ENCODE data around the gene GPR107. TPM values are rescaled to one million over a fixed set of nuclear protein-coding genes. Genes with fewer than 3 reads are reported as not detected.

The GPR107 gene
- total RNA-seq, 4 donors from 2014 or later = 24.2 to 38.4 (median 30.4) TPM

DNA sequence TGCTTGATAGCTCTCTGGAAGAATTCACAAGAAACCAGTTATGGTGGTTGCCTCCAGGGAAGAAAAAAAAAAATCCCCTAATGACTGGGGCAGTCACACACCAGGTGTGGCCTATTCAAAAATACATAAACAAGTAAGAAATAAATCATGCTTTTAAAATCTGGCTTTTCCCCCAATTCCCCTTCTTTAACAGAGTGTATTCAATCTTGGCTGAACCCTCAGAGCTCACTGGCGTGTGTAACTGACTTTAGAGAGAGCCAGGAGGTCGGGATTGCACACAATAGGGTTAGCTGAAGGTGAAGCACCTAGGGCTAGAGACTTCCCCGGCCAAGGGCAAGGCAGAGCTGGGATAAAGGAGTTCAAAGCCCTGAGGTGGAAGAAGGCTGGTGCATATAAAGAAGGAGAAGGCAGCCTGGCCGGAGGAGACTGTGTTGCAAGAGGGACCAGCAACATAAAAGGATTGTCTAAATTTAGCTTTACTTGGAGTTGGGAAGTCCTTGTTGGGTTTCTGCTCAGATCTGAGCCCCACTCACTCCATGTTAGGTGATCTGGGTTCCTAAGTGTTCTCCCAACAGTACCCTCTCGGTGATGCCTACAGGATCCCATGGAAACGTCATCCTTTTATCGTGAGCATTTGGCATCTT is 30.4 kb upstream of the GPR107 start:
- WGBS, 2 donors (ENCODE audit: low coverage in 1 of 2) = 3 to 38% methylated on average over 4 to 7 of the region's 7 CpGs
- peak overlapping the region in 1 of 2 donors; percentile 15 for H3K4me3 ChIP-seq
- H3K27ac ChIP-seq = peak overlapping the region; percentile 75 to 99 (median 97)
- H3K9me3 ChIP-seq = no peaks in the 10 kb centered on the region
- no peaks in the 10 kb centered on the region for H3K36me3 ChIP-seq
- peak; percentile 76 for ATAC-seq
- no peak for TF ChIP-seq EP300 (IDR thresholded peaks at IDR 0.05)
- TF ChIP-seq CTCF (IDR thresholded peaks at IDR 0.05) = peak in 1 of 4 experiments; percentile 7
- no peak for TF ChIP-seq POLR2A (IDR thresholded peaks at IDR 0.05)
- TF ChIP-seq POLR2AphosphoS5 (IDR thresholded peaks at IDR 0.05) = peak; percentile 3
- peaks cover 17 to 99% (median 20%) of the 10 kb centered on the region in 3 donors for H3K4me1 ChIP-seq
- H3K27me3 ChIP-seq = no peaks in the 10 kb centered on the region

- no peak for ATAC-seq
- Histone ChIP-seq H3K9me3 (no peaks in the 10 kb centered on the region), H3K27ac (peak overlapping the region; percentile 75 to 99 (median 97)), H3K4me3 (no peak overlapping the region), H3K27me3 (no peaks in the 10 kb centered on the region), H3K36me3 (no peaks in the 10 kb centered on the region), H3K4me1 (peaks cover 17 to 99% (median 20%) of the 10 kb centered on the region in 3 donors)
- TF ChIP-seq CTCF (IDR thresholded peaks at IDR 0.05) (no peak), POLR2AphosphoS5 (IDR thresholded peaks at IDR 0.05) (no peak), EP300 (IDR thresholded peaks at IDR 0.05) (no peak), POLR2A (IDR thresholded peaks at IDR 0.05) (no peak)
- 75 to 94% methylated on average over 2 to 3 of the region's 3 CpGs for WGBS, 2 donors (ENCODE audit: low coverage in 1 of 2)
Measured at GRCh38 chr9:130023994-130024596, 29.6 kb upstream of the GPR107 start.

DNA sequence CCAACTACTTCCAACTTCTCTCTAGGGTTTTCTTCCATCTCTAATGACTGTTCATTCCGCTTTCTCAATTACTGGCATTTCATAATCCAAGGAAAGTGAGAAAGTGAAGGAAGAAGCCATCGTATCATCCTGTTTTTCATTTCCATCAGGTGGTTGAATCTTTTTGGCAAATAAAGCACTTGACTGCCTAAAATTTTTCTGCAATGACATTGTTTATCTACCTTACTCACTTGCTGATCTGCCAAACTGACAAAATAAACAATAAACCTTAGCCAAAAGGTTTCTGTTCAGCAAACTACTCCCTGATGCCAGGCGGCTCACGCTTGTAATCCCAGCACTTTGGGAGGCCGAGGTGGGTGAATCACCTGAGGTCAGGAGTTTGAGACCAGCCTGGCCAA is 29.1 kb upstream of the GPR107 start:
- Histone ChIP-seq H3K4me1 (peaks cover 17 to 100% (median 25%) of the 10 kb centered on the region in 3 donors), H3K4me3 (no peak overlapping the region), H3K9me3 (no peaks in the 10 kb centered on the region), H3K36me3 (no peaks in the 10 kb centered on the region), H3K27me3 (no peaks in the 10 kb centered on the region), H3K27ac (peak overlapping the region; percentile 75 to 99 (median 97))
- TF ChIP-seq POLR2AphosphoS5 (IDR thresholded peaks at IDR 0.05) = peak; percentile 56
- TF ChIP-seq EP300 (IDR thresholded peaks at IDR 0.05) = no peak
- TF ChIP-seq CTCF (IDR thresholded peaks at IDR 0.05) = no peak
- TF ChIP-seq POLR2A (IDR thresholded peaks at IDR 0.05) = no peak
- no peak for ATAC-seq
- WGBS, 2 donors (ENCODE audit: low coverage in 1 of 2) = 64 to 75% methylated on average over 2 of the region's 5 CpGs

DNA sequence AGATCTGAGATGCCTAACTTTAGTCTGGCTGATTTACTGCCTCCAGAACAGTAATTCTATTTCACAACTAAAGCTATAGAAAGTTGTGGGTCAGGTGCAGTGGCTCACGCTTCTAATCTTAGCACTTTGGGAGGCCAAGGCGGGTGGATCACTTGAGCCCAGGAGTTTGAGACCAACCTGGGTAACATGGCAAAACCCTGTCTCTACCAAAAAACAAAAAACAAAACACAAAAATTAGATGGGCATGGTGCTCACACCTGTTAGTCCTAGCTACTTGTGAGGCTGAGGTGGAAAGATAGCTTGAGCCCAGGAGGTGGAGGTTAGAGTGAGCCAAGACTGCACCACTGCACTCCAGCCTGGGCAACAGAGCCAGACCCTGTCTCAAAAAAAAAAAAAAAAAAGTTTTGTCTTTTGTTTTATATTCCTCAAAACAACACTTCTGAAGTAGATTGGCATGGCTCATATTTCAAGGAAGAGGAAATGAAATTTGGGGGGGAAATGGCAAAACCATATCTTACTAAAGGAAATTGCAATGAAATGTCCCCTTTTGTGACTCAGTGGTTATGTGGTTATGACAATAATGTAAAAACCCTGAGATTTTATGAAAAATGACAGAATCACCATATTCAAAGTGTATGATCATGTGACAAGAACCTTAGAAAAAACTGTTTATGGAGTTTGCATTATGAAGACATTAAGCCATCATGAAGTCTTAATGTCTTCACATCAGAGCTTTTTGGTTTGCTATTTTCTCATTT is 26.9 kb upstream of the GPR107 start:
- TF ChIP-seq POLR2A (IDR thresholded peaks at IDR 0.05) = no peak
- TF ChIP-seq EP300 (IDR thresholded peaks at IDR 0.05) = no peak
- TF ChIP-seq CTCF (IDR thresholded peaks at IDR 0.05) = no peak
- TF ChIP-seq POLR2AphosphoS5 (IDR thresholded peaks at IDR 0.05) = no peak
- Histone ChIP-seq H3K36me3 (no peaks in the 10 kb centered on the region), H3K4me1 (peaks cover 23 to 100% (median 37%) of the 10 kb centered on the region in 3 donors), H3K4me3 (no peak overlapping the region), H3K27me3 (no peaks in the 10 kb centered on the region), H3K27ac (peak overlapping the region in 3 of 4 donors; percentile 75 to 99 (median 97)), H3K9me3 (no peaks in the 10 kb centered on the region)
- ATAC-seq = no peak
- WGBS, 2 donors (ENCODE audit: low coverage in 1 of 2) = 76 to 83% methylated on average over 2 of the region's 2 CpGs
